GM19463 (cell line): ENCODE data around the gene ZBTB45.

Experiments
- ATAC-seq: cut with Tn5 transposase; IDR thresholded peaks from one replicate; pipeline ENCODE4 v1.9.1; 2021; ENCODE audit warnings: mild to moderate bottlenecking, moderate library complexity; ENCODE audit not compliant: unreplicated experiment

The ZBTB45 gene

DNA sequence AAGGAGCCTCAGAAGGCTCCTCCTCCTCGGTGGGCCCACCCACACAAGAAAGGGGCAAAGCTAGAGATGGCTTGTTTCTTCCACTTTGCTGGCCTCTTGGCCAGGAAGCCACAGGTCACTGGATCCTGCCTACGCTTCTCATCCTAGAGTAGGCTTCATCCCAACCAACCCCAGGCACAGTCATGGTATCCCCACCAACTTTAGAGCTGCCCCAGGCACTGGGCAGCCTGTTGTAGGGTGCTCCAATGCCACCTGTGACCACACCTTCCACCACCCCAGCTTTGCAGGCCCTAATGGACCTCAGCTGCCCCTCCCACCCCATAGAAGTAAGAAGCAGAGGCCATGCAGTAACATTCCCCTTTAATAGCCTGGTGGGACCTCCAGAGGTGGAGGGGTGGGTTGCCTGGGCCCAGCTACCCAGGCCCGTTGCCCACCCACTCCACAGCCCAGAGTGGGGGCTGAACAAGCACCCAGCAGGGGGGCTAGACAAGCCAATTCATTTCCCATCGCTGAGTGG lies 35.8 kb upstream of the ZBTB45 start:
- no peak for ATAC-seq

DNA sequence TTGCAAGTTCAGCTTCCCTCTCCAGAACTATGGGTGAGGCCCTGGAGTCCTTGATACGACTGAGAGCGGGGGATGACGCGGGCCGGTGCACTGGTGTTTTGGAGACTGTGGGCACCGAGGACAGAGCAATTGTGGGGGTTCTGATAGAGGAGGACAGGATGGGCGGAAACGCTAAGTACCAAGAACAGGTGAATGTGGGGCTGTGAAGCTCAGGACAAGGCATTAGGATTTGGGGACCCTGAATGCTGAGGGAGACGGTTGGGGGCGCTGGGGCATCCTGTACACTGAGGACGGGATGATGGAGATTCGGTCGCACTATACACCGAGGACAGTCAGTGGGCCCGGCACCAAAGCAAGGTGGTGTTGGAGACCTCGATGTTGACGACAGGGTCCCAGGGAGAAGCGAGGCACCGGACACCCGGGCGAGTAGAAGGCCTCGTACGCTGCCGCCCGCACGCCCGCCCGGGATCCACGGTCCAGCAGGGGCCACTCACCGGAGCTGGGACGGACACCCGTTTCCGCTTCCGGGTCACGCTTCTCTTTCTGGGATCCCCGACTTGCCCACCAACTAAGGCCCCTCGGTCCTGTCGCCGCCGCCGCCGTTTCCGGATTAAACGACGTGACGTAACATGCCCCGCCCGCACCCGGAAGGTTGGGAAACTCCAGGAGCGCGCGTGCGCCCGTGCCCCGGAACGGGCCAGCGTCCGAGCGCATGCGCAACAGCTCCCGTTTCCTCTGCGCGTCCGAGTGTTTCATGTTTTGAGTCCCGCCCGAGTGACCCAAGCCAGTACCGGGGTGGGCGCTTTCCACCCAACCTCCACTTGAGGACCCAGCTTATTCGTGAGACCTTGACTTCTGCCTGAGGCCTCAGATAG lies 35.1 kb upstream of the ZBTB45 start, which contains the start of gene CHMP2A:
Gene CHMP2A, minus strand, starts transcription at position 612 of the 875 bp plus-strand sequence. CDS start 893 bp downstream, outside the sequence.
- ATAC-seq, result peak; percentile 32

DNA sequence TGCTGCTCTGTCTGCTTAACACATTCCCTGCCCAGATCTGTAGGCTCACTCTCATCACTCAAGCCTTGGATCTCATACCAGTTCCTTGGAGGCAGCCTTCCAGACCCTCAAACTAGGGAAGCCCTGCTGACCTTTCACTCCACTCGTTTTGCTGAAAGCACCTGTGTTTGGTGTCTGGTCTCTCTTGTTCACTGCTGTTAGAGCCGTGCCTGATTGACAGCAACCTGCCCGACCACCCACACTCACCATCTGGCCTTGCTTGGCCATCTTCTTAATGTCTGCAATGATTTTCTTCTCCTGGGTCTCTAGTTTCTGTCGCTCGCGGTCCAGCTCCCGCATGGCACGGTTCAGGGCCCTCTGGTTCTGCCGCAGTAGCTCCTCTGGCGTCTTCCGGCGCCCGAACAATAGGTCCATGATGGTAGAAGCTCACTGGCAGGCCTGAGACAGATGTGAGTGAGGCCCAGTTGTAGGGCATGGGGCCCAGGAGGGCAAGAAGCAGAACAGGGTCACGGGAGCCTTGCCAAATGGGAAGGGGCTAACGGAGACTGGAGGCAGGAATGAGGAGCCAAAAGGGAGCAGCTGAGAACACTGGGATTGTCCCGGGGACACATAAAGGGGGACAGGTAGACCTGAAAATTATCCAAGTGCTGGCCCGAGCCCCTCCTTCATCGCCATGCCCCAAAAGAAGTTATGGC lies 34.3 kb upstream of the ZBTB45 start:
- no peak for ATAC-seq

DNA sequence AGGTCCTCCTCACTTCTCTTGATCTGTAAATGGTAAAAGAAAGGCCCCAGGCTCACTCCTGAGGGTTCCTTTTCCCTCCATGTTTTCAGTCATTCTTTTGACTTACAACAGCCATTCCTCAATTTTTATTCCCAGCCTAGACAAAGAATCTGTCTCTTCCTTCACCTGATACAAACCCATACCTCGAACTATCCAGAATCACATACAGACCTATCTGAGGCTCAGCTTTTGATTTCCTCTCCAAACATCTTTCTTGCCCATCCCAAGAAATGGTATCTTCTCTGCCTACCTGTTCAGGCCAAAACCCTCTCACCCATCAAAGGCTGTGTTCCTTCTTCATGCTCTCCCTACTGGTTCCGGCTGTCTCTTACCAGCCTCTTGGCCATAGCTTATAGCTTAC lies 33.0 kb upstream of the ZBTB45 start:
- ATAC-seq, result no peak

DNA sequence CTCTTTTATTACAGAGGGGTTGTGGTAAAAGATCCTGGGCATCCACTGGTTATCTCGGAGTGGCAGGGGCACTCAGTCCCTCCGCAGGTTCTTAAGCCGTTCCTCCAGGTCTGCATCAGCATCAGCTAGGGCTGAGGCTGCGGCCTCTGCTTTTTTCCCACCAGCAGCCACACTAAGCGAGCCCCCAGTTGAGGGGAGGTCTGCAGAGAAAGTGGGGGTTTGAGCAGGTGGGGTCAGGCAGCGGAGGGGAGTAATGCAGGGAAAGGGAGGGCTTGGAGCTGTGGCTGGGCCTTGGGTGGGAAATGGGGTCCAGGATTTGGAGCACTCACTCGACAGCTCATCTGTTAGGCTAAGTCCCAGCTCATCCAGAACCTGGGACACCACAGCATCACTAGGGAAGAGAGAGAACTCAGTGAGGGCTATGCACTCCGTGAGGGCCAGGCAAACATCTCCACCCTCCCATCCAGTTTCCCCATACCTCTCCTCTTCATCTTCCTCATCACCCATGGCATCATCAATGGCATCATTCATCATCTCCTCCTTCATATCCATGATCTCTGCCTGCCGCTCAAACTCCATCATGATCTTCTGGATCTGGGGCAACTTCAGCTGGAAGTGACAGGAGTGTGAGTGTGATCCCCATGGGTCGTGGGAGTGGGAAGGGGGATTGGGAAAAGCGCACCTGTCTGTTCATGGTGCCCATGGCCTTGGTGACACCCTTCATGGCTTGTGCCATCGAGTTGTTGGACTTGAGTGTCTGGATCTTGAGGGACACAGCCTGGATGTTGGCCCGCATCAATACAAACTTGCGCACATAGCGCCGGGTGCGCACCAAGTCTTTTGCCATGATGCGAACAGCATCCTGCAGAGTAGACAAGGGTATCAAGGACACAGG lies 32.2 kb upstream of the ZBTB45 start:
- ATAC-seq, result no peak

DNA sequence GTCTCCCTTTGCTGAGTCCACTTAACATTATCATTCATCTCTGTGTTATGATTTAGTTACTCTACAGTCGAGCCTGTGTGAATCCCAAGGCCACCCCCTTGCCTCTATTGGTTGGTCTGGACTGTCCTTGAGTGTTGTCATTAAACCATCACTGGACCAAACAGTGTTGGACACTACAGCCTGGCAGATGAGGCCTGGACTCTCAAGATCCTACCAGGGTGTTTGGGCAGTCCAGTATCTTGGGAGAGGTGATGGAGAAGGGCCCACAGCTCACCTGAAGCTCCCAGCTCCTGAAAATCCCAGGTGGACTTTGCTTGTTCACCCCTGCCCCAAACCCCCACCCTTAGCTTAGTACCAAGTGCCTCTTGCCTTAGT lies 31.5 kb upstream of the ZBTB45 start:
- no peak for ATAC-seq

DNA sequence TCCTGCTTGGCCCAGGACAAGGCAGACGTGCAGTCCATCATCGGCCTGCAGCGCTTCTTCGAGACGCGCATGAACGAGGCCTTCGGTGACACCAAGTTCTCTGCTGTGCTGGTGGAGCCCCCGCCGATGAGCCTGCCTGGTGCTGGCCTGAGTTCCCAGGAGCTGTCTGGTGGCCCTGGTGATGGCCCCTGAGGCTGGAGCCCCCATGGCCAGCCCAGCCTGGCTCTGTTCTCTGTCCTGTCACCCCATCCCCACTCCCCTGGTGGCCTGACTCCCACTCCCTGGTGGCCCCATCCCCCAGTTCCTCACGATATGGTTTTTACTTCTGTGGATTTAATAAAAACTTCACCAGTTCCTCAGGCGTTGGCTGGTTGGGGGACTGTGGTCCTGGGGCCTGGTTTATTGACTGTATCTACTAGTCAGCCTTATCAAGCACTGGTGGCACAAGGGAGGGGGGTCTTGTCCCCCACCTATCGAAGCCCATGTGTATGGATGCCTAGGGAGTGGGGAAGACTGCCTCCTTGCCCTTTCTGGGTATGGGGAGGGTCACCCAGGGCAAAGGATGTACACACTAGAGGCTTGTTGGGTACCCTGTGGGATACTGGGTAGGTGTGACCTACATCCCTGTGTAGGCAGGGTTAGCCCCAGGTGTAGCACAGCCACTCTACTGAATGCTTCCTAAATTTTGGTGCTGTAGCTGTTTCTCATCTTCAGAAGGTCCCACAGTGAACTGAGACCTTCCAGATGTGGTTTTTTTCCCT lies 30.9 kb upstream of the ZBTB45 start:
- ATAC-seq, result no peak

DNA sequence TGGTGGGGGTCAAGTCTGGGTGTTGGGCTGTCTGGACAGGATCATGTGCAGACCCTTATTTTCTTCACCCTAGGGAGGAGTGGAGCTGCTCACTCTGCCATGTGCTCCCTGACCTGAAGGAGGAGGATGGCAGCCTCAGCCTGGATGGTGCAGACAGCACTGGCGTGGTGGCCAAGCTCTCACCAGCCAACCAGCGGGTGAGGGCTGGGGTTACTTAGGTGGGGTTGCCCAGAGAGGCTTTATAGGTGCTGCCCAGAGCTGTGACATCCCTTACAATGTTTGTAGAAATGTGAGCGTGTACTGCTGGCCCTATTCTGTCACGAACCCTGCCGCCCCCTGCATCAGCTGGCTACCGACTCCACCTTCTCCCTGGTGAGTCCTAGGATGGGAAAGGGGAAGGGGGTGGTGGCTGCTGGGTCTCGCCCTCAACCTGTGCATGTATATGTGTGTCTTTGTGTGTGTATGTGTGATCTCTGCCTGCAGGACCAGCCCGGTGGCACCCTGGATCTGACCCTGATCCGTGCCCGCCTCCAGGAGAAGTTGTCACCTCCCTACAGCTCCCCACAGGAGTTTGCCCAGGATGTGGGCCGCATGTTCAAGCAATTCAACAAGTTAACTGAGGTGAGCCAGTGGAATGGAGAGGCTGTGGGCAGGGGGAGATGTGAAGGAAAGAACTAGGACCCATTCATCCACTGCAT lies 30.2 kb upstream of the ZBTB45 start:
- ATAC-seq, result no peak

DNA sequence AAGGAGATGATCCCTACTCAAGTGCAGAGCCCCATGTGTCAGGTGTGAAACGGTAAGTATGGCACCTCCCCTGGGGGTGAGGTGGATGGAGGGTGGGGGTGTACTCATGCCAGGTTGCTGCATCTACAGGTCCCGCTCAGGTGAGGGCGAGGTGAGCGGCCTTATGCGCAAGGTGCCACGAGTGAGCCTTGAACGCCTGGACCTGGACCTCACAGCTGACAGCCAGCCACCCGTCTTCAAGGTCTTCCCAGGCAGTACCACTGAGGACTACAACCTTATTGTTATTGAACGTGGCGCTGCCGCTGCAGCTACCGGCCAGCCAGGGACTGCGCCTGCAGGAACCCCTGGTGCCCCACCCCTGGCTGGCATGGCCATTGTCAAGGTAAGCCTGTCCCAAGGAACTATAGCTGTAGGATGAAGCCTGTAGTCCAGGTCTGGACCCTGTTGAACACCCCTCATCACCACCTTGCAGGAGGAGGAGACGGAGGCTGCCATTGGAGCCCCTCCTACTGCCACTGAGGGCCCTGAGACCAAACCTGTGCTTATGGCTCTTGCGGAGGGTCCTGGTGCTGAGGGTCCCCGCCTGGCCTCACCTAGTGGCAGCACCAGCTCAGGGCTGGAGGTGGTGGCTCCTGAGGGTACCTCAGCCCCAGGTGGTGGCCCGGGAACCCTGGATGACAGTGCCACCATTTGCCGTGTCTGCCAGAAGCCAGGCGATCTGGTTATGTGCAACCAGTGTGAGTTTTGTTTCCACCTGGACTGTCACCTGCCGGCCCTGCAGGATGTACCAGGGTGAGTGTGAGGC lies 29.5 kb upstream of the ZBTB45 start:
- ATAC-seq, result no peak

DNA sequence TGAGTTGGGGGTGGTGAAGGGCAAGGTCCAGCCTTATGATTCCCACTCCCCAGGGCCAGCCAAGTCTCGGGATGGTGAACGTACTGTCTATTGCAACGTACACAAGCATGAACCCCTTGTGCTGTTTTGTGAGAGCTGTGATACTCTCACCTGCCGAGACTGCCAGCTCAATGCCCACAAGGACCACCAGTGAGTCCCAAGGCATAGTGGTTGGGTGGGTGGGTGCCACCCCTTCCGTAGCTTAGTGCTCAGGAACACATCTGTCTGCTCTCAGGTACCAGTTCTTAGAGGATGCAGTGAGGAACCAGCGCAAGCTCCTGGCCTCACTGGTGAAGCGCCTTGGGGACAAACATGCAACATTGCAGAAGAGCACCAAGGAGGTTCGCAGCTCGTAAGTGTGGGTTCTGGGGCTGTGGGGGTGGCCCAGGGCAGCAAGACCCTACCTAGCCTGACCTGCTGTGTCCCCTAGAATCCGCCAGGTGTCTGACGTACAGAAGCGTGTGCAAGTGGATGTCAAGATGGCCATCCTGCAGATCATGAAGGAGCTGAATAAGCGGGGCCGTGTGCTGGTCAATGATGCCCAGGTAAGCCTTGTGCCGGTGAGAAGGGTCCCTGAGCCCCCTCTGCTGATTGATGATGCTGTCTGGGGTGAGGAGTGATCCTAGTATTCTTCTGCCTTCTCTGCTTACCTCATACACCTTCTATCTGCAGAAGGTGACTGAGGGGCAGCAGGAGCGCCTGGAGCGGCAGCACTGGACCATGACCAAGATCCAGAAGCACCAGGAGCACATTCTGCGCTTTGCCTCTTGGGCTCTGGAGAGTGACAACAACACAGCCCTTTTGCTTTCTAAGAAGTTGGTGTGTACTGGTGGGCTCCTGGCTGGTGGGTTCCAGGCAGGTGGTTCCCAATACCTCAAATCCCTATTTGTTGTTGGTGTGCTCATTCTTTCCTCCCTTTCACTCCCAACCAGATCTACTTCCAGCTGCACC lies 28.0 kb upstream of the ZBTB45 start:
- no peak for ATAC-seq

DNA sequence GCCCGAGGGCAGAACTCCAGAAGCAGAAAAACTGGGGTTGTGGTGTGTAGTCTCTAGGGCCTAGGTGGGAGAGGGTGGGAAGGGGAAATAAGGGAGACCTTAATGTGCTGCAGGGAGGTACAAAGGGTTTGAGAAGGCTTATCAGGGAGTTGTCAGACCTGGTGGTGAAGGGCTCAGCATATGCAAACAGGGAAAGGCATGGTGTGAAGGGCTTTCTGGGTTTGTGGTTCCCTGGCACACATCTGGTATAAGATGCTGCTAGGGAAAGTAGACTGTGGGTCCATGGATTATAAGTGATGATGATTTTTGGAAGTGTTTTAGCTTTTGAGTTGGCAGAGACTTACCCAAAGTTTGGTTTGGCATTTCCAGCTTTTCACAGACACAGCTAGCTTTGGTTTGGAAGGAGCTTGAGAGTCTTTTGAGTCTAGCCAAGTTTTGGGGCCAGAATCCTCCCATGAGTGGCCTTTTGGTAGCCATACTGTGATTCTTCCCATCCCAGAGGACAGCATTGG lies 26.5 kb upstream of the ZBTB45 start:
- no peak for ATAC-seq

DNA sequence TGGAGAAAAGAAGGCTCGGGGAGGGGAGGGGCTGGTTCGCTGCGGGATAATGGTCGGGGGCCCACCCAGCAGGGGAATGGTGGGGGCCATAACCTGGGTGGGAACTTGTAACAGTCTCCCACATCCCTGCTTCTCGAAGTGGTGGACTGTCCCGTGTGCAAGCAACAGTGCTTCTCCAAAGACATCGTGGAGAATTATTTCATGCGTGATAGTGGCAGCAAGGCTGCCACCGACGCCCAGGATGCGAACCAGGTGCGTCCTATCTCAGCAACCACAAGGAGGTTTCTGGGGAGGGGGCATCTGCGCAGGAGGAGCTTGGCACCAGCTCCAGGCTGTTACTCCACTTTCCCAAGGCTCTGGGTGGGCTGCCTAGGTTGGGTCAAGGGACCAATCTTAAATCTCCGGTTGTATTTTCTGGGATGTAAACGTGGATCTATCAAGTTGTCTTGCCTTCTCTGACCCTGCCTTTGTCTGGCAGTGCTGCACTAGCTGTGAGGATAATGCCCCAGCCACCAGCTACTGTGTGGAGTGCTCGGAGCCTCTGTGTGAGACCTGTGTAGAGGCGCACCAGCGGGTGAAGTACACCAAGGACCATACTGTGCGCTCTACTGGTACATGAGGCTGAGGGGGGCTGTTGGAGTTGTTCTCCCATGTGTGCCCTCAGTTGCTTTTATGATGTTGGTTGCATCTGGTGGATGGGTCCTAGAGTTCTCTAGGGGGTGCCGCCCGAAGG lies 25.8 kb upstream of the ZBTB45 start:
- no peak for ATAC-seq

DNA sequence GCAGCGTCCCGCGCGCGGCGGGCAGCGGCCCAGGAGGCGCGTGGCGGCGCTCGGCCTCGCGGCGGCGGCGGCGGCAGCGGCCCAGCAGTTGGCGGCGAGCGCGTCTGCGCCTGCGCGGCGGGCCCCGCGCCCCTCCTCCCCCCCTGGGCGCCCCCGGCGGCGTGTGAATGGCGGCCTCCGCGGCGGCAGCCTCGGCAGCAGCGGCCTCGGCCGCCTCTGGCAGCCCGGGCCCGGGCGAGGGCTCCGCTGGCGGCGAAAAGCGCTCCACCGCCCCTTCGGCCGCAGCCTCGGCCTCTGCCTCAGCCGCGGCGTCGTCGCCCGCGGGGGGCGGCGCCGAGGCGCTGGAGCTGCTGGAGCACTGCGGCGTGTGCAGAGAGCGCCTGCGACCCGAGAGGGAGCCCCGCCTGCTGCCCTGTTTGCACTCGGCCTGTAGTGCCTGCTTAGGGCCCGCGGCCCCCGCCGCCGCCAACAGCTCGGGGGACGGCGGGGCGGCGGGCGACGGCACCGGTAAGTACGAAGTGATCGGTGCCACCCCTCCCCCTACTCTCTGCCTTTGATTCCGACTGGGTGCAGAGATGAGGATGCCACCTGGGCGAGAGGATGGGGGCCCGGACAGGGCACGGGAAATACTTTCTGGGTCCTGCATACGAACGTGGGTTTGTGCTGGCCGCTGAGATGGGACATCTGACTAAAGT lies 25.1 kb upstream of the ZBTB45 start:
- ATAC-seq, result peak; percentile 49

DNA sequence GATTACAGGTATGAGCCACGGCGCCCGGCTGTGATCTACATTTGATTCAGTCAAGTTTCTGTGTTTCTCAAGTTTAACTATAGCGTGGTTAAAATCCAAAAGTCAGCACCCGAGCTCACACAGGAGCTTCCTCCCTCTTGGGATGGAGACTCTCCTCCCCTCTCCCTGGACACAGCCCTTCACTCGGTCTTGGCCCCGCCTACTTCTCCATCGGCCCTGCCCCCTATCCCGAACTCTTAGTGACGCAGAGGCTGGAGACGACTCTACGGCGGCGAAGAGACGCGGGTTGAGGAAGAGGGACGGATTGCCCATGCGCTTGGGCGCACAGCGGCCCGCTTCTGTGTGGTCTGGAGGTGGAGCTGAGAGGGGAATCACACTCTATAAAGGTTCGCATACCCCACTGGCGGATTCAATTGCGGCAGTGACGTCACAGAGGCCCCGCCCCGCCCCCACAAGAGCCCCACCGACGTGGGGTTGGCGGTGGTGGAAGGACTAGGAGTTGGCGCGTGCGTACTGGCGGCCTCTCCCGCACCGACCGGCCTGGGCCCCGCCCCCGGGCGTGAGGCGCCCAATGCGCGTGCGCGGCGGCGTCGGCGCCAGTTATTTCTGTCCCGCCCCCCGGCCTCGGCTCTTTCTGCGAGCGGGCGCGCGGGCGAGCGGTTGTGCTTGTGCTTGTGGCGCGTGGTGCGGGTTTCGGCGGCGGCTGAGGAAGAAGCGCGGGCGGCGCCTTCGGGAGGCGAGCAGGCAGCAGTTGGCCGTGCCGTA lies 24.4 kb upstream of the ZBTB45 start, which contains the start of gene TRIM28:
Gene TRIM28, plus strand, starts transcription at position 239 of the 765 bp plus-strand sequence. CDS start 694 bp downstream, outside the sequence.
- peak; percentile 80 for ATAC-seq
